HL-60 (cell line): ENCODE results near the gene C4orf54.

ENCODE experiments used
- DNase-seq, 2 experiments: peaks; one replicate each; pipeline ENCODE4 v3.0.0-alpha.2; 2010 to 2020; ENCODE audit warnings: low read depth in 1 of 2, low spot score in 1 of 2
- H3K27ac ChIP-seq: fragments of 250-450 bp; sonication (Bioruptor Pico); replicated peaks from 2 replicates; pipeline ENCODE4 v1.5.1; 2020; ENCODE audit warnings: mild to moderate bottlenecking, moderate library complexity
- H3K27me3 ChIP-seq: fragments of 250-450 bp; sonication (Bioruptor Pico); 2 replicates; pipeline ENCODE4 v1.5.1; 2021; ENCODE audit warnings: mild to moderate bottlenecking, moderate library complexity; ENCODE audit not compliant: insufficient read depth, poor library complexity, severe bottlenecking
- H3K4me3 ChIP-seq: replicated peaks from 2 replicates; pipeline ENCODE4 v1.5.1; 2011; ENCODE audit warnings: mild to moderate bottlenecking, control low read depth, low read length; ENCODE audit not compliant: insufficient read depth
- CTCF ChIP-seq: IDR thresholded peaks from one replicate; pipeline ENCODE4 v1.5.1; 2011; ENCODE audit warnings: low read length, control low read depth, inconsistent platforms; ENCODE audit not compliant: insufficient read depth
- GABPA ChIP-seq: IDR thresholded peaks from 2 replicates; pipeline ENCODE4 v1.6.1; 2012; ENCODE audit warnings: low read depth
- POLR2AphosphoS5 ChIP-seq: IDR thresholded peaks from 2 replicates; pipeline ENCODE4 v1.6.1; 2012; ENCODE audit warnings: low read depth
- REST ChIP-seq: IDR thresholded peaks from 2 replicates; pipeline ENCODE4 v1.6.1; 2012; ENCODE audit warnings: low read depth; ENCODE audit not compliant: insufficient replicate concordance
- SPI1 ChIP-seq: IDR thresholded peaks from 2 replicates; pipeline ENCODE4 v1.6.1; 2012; ENCODE audit warnings: low read depth, mild to moderate bottlenecking, borderline replicate concordance
- long read RNA-seq: library from polyadenylated mRNA; unstranded; transcript quantifications from one replicate; pipeline ENCODE4 v2.0.0, GENCODE V29; 2020

C4orf54 gene
- long read RNA-seq, result 0 reads

- no peak within 1 kb of the TSS for H3K4me3 ChIP-seq
- no peak within 1 kb of the TSS for H3K27ac ChIP-seq
- no peak for DNase-seq
- TF ChIP-seq GABPA (no peak), REST (no peak), CTCF (no peak), POLR2AphosphoS5 (no peak), SPI1 (no peak)
- no peaks in the 10 kb centered on the region for H3K27me3 ChIP-seq
Measured at GRCh38 chr4:99657798-99658197, at the start of gene C4orf54. TSS of gene C4orf54 (minus strand) at chr4:99657828. CDS start at chr4:99654648, 3,180 bp downstream.

GRCh38 chr4:99705891-99706290, 48.3 kb upstream of the C4orf54 start:
- DNase-seq, result no peak
- H3K27ac ChIP-seq, result no peak overlapping the region
- no peak for TF ChIP-seq POLR2AphosphoS5
- TF ChIP-seq GABPA, result no peak
- TF ChIP-seq REST, result no peak
- no peak for TF ChIP-seq CTCF
- TF ChIP-seq SPI1, result no peak
- H3K27me3 ChIP-seq, result no peaks in the 10 kb centered on the region
- no peak overlapping the region for H3K4me3 ChIP-seq

- H3K27ac ChIP-seq, result no peak overlapping the region
- no peaks in the 10 kb centered on the region for H3K27me3 ChIP-seq
- TF ChIP-seq GABPA (no peak), REST (no peak), CTCF (no peak), POLR2AphosphoS5 (no peak), SPI1 (no peak)
- no peak overlapping the region for H3K4me3 ChIP-seq
- no peak for DNase-seq
Measured at GRCh38 chr4:99696801-99697200, 39.2 kb upstream of the C4orf54 start.
